Stimulated activated CD8-positive, alpha-beta memory T cell treated with anti-CD3 and anti-CD28 coated beads, Interleukin-4, amount 100 ng/mL, for 24 hours (primary cell): Measurements from ENCODE around the gene PRKCH.

Experiments used
- DNase-seq: peaks from one replicate; pipeline ENCODE4 v3.0.0-alpha.2; 2020; ENCODE audit warnings: low read depth

PRKCH gene

GRCh38 chr14:61368114-61368710 is 46.8 kb downstream of the PRKCH start:
- no peak for DNase-seq

GRCh38 chr14:61368781-61369453 is 47.5 kb downstream of the PRKCH start:
- DNase-seq: no peak

- DNase-seq: no peak
These were observed 48.1 kb downstream of the PRKCH start for GRCh38 chr14:61369454-61369810.

- no peak for DNase-seq
These were observed 51.0 kb downstream of the PRKCH start for GRCh38 chr14:61372379-61372778.

- DNase-seq: no peak
These were observed 51.6 kb downstream of the PRKCH start for GRCh38 chr14:61372842-61373555.

- no peak for DNase-seq
These were observed 52.9 kb downstream of the PRKCH start for GRCh38 chr14:61374284-61374683.

GRCh38 chr14:61375218-61375617 is 53.8 kb downstream of the PRKCH start:
- DNase-seq: no peak

- DNase-seq: no peak
These were observed 54.9 kb downstream of the PRKCH start for GRCh38 chr14:61376314-61376713.

- no peak for DNase-seq
These were observed 56.4 kb downstream of the PRKCH start for GRCh38 chr14:61377749-61378148.

- no peak for DNase-seq
These were observed 58.3 kb downstream of the PRKCH start for GRCh38 chr14:61379639-61380184.

- DNase-seq: no peak
These were observed 59.6 kb downstream of the PRKCH start for GRCh38 chr14:61380984-61381383.

- DNase-seq: no peak
These were observed 60.2 kb downstream of the PRKCH start for GRCh38 chr14:61381553-61381952.

- no peak for DNase-seq
These were observed 61.5 kb downstream of the PRKCH start for GRCh38 chr14:61382842-61383241.

- peak; percentile 24 for DNase-seq
These were observed 63.8 kb downstream of the PRKCH start for GRCh38 chr14:61385002-61385685.

GRCh38 chr14:61386173-61386772 is 64.9 kb downstream of the PRKCH start:
- DNase-seq: no peak

- no peak for DNase-seq
These were observed 65.7 kb downstream of the PRKCH start for GRCh38 chr14:61387076-61387475.

- DNase-seq: no peak
These were observed 67.0 kb downstream of the PRKCH start for GRCh38 chr14:61388173-61388975.

GRCh38 chr14:61388976-61389576 is 67.7 kb downstream of the PRKCH start:
- DNase-seq: no peak

GRCh38 chr14:61391119-61391518 is 69.7 kb downstream of the PRKCH start:
- no peak for DNase-seq

- no peak for DNase-seq
These were observed 70.9 kb downstream of the PRKCH start for GRCh38 chr14:61392297-61392696.

- no peak for DNase-seq
These were observed 73.2 kb downstream of the PRKCH start for GRCh38 chr14:61394542-61394941.
